ELR (cell line): ENCODE data around the gene ENOX1.

Experiments
- DNase-seq: peaks from one replicate; pipeline ENCODE4 v3.0.0-alpha.2; 2015; ENCODE audit warnings: low read depth

The ENOX1 gene

GRCh38 chr13:43744261-43745031 is 42.3 kb downstream of the ENOX1 start:
- DNase-seq, result no peak

- DNase-seq, result no peak
Measured at GRCh38 chr13:43742911-43743310, 43.9 kb downstream of the ENOX1 start.

GRCh38 chr13:43737392-43737923 is 49.3 kb downstream of the ENOX1 start:
- DNase-seq, result no peak

GRCh38 chr13:43732726-43733125 is 54.0 kb downstream of the ENOX1 start:
- DNase-seq, result no peak

GRCh38 chr13:43731296-43731695 is 55.5 kb downstream of the ENOX1 start:
- DNase-seq, result no peak

GRCh38 chr13:43730642-43731041 is 56.1 kb downstream of the ENOX1 start:
- peak; percentile 55 for DNase-seq

GRCh38 chr13:43728421-43728820 is 58.4 kb downstream of the ENOX1 start:
- DNase-seq, result no peak

GRCh38 chr13:43727856-43728255 is 58.9 kb downstream of the ENOX1 start:
- no peak for DNase-seq

- no peak for DNase-seq
Measured at GRCh38 chr13:43725460-43725859, 61.3 kb downstream of the ENOX1 start.

- peak; percentile 38 for DNase-seq
Measured at GRCh38 chr13:43720780-43721397, 65.9 kb downstream of the ENOX1 start.

GRCh38 chr13:43698758-43699157 is 88.0 kb downstream of the ENOX1 start:
- DNase-seq, result peak; percentile 4

GRCh38 chr13:43698009-43698408 is 88.8 kb downstream of the ENOX1 start:
- no peak for DNase-seq

GRCh38 chr13:43697323-43697722 is 89.4 kb downstream of the ENOX1 start:
- no peak for DNase-seq

GRCh38 chr13:43694146-43694664 is 92.6 kb downstream of the ENOX1 start:
- DNase-seq, result no peak

- DNase-seq, result no peak
Measured at GRCh38 chr13:43693639-43694038, 93.1 kb downstream of the ENOX1 start.

- DNase-seq, result no peak
Measured at GRCh38 chr13:43688227-43688907, 98.4 kb downstream of the ENOX1 start.

GRCh38 chr13:43687038-43687437 is 99.7 kb downstream of the ENOX1 start:
- no peak for DNase-seq

- DNase-seq, result peak; percentile 78
Measured at GRCh38 chr13:43686557-43686956, 100.2 kb downstream of the ENOX1 start.

GRCh38 chr13:43684963-43685725 is 101.6 kb downstream of the ENOX1 start:
- no peak for DNase-seq

- DNase-seq, result no peak
Measured at GRCh38 chr13:43682701-43683100, 104.1 kb downstream of the ENOX1 start.

GRCh38 chr13:43676320-43676719 is 110.5 kb downstream of the ENOX1 start:
- DNase-seq, result no peak

- no peak for DNase-seq
Measured at GRCh38 chr13:43675577-43675976, 111.2 kb downstream of the ENOX1 start.
